H1 (cell line): Measurements from ENCODE around the gene TNFSF18. TPM values are rescaled to one million over a fixed set of nuclear protein-coding genes. Genes with fewer than 3 reads are reported as not detected.

Source experiments
- CTCF ChIA-PET: fragments of 300-600 bp; sonication (Branson Sonifier 250); formaldehyde crosslinking; loops from one replicate; lab custom pipeline; 2021; ENCODE audit not compliant: partially characterized antibody; lab: Charles Lee
- POLR2A ChIA-PET: fragments of 300-600 bp; sonication (Branson Sonifier 250); formaldehyde crosslinking; loops from one replicate; lab custom pipeline; 2021; ENCODE audit warnings: inconsistent platforms; ENCODE audit not compliant: partially characterized antibody; lab: Charles Lee
- DNase-seq, 2 experiments: peaks; one replicate each; pipeline versions ENCODE4 v3.0.0 to v3.0.0-alpha.2; 2010 to 2022; ENCODE audit warnings: low spot score in 2 of 2, low read depth in 1 of 2, mixed read lengths in 1 of 2
- FAIRE-seq: peaks from 2 replicates; lab custom pipeline; 2011; peaks lifted over from hg19 to GRCh38; lab: Jason Lieb, UNC
- H2AFZ ChIP-seq: 2 replicates; pipeline ENCODE4 v1.8.1; 2012; ENCODE audit warnings: low read length, inconsistent platforms
- H2AK5ac ChIP-seq: 2 replicates; pipeline ENCODE4 v1.6.1; 2013; ENCODE audit warnings: low read depth, low read length
- H2BK120ac ChIP-seq: replicated peaks from 2 replicates; pipeline ENCODE3; 2013; ENCODE audit warnings: low read depth, low read length, inconsistent platforms
- H2BK12ac ChIP-seq: 2 replicates; pipeline ENCODE4 v1.6.1; 2013; ENCODE audit warnings: low read depth, low read length
- H2BK15ac ChIP-seq: 2 replicates; pipeline ENCODE4 v1.6.1; 2013; ENCODE audit warnings: low read length
- H2BK20ac ChIP-seq: 2 replicates; pipeline ENCODE4 v1.6.1; 2013; ENCODE audit warnings: low read length
- H2BK5ac ChIP-seq: 2 replicates; pipeline ENCODE4 v1.6.1; 2013; ENCODE audit warnings: low read depth, low read length
- H3K14ac ChIP-seq: 2 replicates; pipeline ENCODE4 v1.6.1; 2013; ENCODE audit warnings: inconsistent platforms; ENCODE audit not compliant: insufficient read length
- H3K18ac ChIP-seq: 2 replicates; pipeline ENCODE4 v1.6.1; 2013; ENCODE audit warnings: low read length; ENCODE audit errors: extremely low read depth
- H3K23ac ChIP-seq: 2 replicates; pipeline ENCODE4 v1.6.1; 2013; ENCODE audit warnings: inconsistent platforms; ENCODE audit not compliant: insufficient read length
- H3K23me2 ChIP-seq: 2 replicates; pipeline ENCODE4 v1.6.1; 2013; ENCODE audit warnings: low read depth, low read length
- H3K27ac ChIP-seq: 2 replicates; pipeline ENCODE4 v1.6.1; 2011; ENCODE audit warnings: low read depth, low read length, inconsistent platforms
- H3K27me3 ChIP-seq, 4 experiments: replicated peaks in 1 of 4; 1 replicate in 1 of 4; 2 replicates in 3 of 4; pipeline versions ENCODE4 v1.6.1 to v1.8.1; 2011 to 2013; ENCODE audit warnings: low read length in 3 of 4, mild to moderate bottlenecking in 3 of 4, inconsistent platforms in 2 of 4, mixed read lengths in 2 of 4, moderate library complexity in 1 of 4; ENCODE audit not compliant: control insufficient read depth in 3 of 4, insufficient read depth in 3 of 4; ENCODE audit errors: extremely low read depth in 1 of 4
- H3K36me3 ChIP-seq, 4 experiments: 2 replicates each; pipeline versions ENCODE4 v1.6.1 to v1.8.1; 2011 to 2013; ENCODE audit warnings: mild to moderate bottlenecking in 4 of 4, low read length in 3 of 4, moderate library complexity in 2 of 4, control low read depth in 1 of 4, inconsistent platforms in 1 of 4; ENCODE audit not compliant: insufficient read depth in 4 of 4, control insufficient read depth in 2 of 4
- H3K4ac ChIP-seq: replicated peaks from 2 replicates; pipeline ENCODE3; 2013; ENCODE audit warnings: low read length, low read depth, mixed read lengths, inconsistent platforms; ENCODE audit not compliant: insufficient read length
- H3K4me1 ChIP-seq, 4 experiments: replicated peaks in 1 of 4; 1 replicate in 1 of 4; 2 replicates in 3 of 4; pipeline versions ENCODE4 v1.6.1 to v1.8.1; 2011 to 2013; ENCODE audit warnings: low read length in 3 of 4, inconsistent platforms in 2 of 4, mixed read lengths in 1 of 4; ENCODE audit not compliant: insufficient read depth in 4 of 4, control insufficient read depth in 3 of 4
- H3K4me2 ChIP-seq, 2 experiments: 2 replicates each; pipeline versions ENCODE4 v1.6.1 to v1.8.1; 2011 to 2013; ENCODE audit warnings: low read depth in 2 of 2, low read length in 2 of 2, control low read depth in 1 of 2, inconsistent platforms in 1 of 2, mild to moderate bottlenecking in 1 of 2; ENCODE audit not compliant: insufficient read depth in 1 of 2
- H3K4me3 ChIP-seq, 4 experiments: fragments of 200-600, 300-600 bp in 1 of 4; sonication (generic), shearing (Covaris generic), sonication (Bioruptor Twin) in 1 of 4; 2 replicates each; pipeline versions ENCODE4 v1.5.1 to v1.8.1; 2011 to 2016; ENCODE audit warnings: low read length in 4 of 4, low read depth in 3 of 4, control low read depth in 2 of 4, inconsistent platforms in 2 of 4, mild to moderate bottlenecking in 2 of 4, mixed read lengths in 1 of 4, moderate library complexity in 1 of 4; ENCODE audit not compliant: insufficient read depth in 2 of 4; ENCODE audit errors: extremely low read depth in 1 of 4
- H3K56ac ChIP-seq: replicated peaks from 2 replicates; pipeline ENCODE3; 2013; ENCODE audit warnings: low read depth, mild to moderate bottlenecking, mixed read lengths, low read length, inconsistent platforms; ENCODE audit not compliant: insufficient read length
- H3K79me1 ChIP-seq: 2 replicates; pipeline ENCODE4 v1.6.1; 2013; ENCODE audit warnings: low read depth, low read length, control low read depth
- H3K79me2 ChIP-seq, 2 experiments: 2 replicates each; pipeline versions ENCODE4 v1.6.1 to v1.8.1; 2012 to 2013; ENCODE audit warnings: low read length in 2 of 2, mild to moderate bottlenecking in 2 of 2, inconsistent platforms in 1 of 2; ENCODE audit not compliant: insufficient read depth in 2 of 2, control insufficient read depth in 1 of 2
- H3K9ac ChIP-seq, 4 experiments: replicated peaks in 1 of 4; 1 replicate in 1 of 4; 2 replicates in 3 of 4; pipeline versions ENCODE4 v1.6.1 to v1.8.1; 2011 to 2013; ENCODE audit warnings: low read depth in 3 of 4, low read length in 3 of 4, control low read depth in 2 of 4, mild to moderate bottlenecking in 2 of 4, moderate library complexity in 2 of 4, inconsistent platforms in 1 of 4; ENCODE audit errors: extremely low read depth in 1 of 4
- H3K9me3 ChIP-seq, 2 experiments: 2 replicates each; pipeline versions ENCODE4 v1.6.1 to v1.8.1; 2012 to 2013; ENCODE audit warnings: mild to moderate bottlenecking in 2 of 2, moderate library complexity in 2 of 2, control low read depth in 1 of 2, inconsistent platforms in 1 of 2, low read depth in 1 of 2, low read length in 1 of 2, mixed read lengths in 1 of 2; ENCODE audit not compliant: insufficient read depth in 2 of 2
- H4K20me1 ChIP-seq, 2 experiments: replicated peaks in 1 of 2; 2 replicates each; pipeline versions ENCODE3 to v1.8.1; 2011 to 2013; ENCODE audit warnings: inconsistent platforms in 2 of 2, low read length in 2 of 2, mild to moderate bottlenecking in 1 of 2; ENCODE audit not compliant: insufficient read depth in 2 of 2, control insufficient read depth in 1 of 2
- H4K5ac ChIP-seq: 2 replicates; pipeline ENCODE4 v1.6.1; 2013; ENCODE audit warnings: low read length, low read depth, mixed read lengths, inconsistent platforms; ENCODE audit not compliant: insufficient read length
- H4K8ac ChIP-seq: 2 replicates; pipeline ENCODE4 v1.8.0; 2013; ENCODE audit warnings: mild to moderate bottlenecking, moderate library complexity, low read length, inconsistent platforms; ENCODE audit not compliant: insufficient read depth; ENCODE audit errors: extremely low read depth
- H4K91ac ChIP-seq: replicated peaks from 2 replicates; pipeline ENCODE3; 2013; ENCODE audit warnings: low read length, mixed read lengths, inconsistent platforms; ENCODE audit not compliant: insufficient read length
- CTBP2 ChIP-seq: IDR thresholded peaks from 2 replicates; pipeline ENCODE4 v1.7.0; 2011; ENCODE audit warnings: borderline replicate concordance, mild to moderate bottlenecking, moderate library complexity, mixed read lengths, low read length; ENCODE audit not compliant: insufficient read depth, insufficient read length
- EP300 ChIP-seq, 2 experiments: IDR thresholded peaks; 1 replicate in 1 of 2; 2 replicates in 1 of 2; pipeline ENCODE4 v1.6.1; 2011 to 2012; ENCODE audit warnings: low read depth in 2 of 2, low read length in 2 of 2, mild to moderate bottlenecking in 2 of 2, borderline replicate concordance in 1 of 2, inconsistent platforms in 1 of 2, moderate library complexity in 1 of 2
- KDM5A ChIP-seq: fragments of 200-600 bp; IDR thresholded peaks from 2 replicates; pipeline ENCODE4 v1.7.1; 2012; ENCODE audit warnings: mild to moderate bottlenecking, low read length, inconsistent platforms, mixed read lengths
- SIN3A ChIP-seq, 2 experiments: IDR thresholded peaks in 1 of 2; conservative IDR thresholded peaks in 1 of 2; 2 replicates each; pipeline ENCODE4 v1.6.1; 2011 to 2012; ENCODE audit warnings: low read length in 2 of 2, improper control_type of control experiment in 1 of 2, low read depth in 1 of 2, mild to moderate bottlenecking in 1 of 2
- SIX5 ChIP-seq: IDR thresholded peaks from 2 replicates; pipeline ENCODE4 v1.6.1; 2011; ENCODE audit warnings: mild to moderate bottlenecking, low read depth, low read length
- TAF7 ChIP-seq: optimal IDR thresholded peaks from 2 replicates; pipeline ENCODE3; 2011; ENCODE audit warnings: low read depth, mild to moderate bottlenecking, inconsistent platforms, low read length, moderate library complexity, borderline replicate concordance
- TCF12 ChIP-seq: IDR thresholded peaks from 2 replicates; pipeline ENCODE4 v1.6.1; 2011; ENCODE audit warnings: low read depth, mild to moderate bottlenecking, low read length
- TEAD4 ChIP-seq: IDR thresholded peaks from 2 replicates; pipeline ENCODE4 v1.6.1; 2012; ENCODE audit warnings: low read depth, low read length, inconsistent platforms, mixed read lengths
- USF2 ChIP-seq: IDR thresholded peaks from 2 replicates; pipeline ENCODE4 v1.6.1; 2011; ENCODE audit warnings: low read length, improper control_type of control experiment
- ZNF274 ChIP-seq: IDR thresholded peaks from 2 replicates; pipeline ENCODE4 v1.7.0; 2012; ENCODE audit warnings: low read length, borderline replicate concordance; ENCODE audit errors: extremely low read depth
- WGBS, 2 experiments: shearing (Covaris generic) in 1 of 2; methylation state at CpG; one replicate each; pipeline versions ENCODE4 v1.1.6 to v1.1.7; 2013 to 2015; ENCODE audit warnings: low lambda C conversion rate in 2 of 2, mixed read lengths in 2 of 2, inconsistent platforms in 1 of 2, low coverage in 1 of 2, missing lambda C conversion rate in 1 of 2; ENCODE audit not compliant: insufficient replicate concordance in 2 of 2, insufficient coverage in 1 of 2, insufficient read length in 1 of 2; ENCODE audit errors: extremely low coverage in 1 of 2, missing lambda C conversion rate in 1 of 2; 5-methylcytosine and 5-hydroxymethylcytosine counted together
- polyA plus RNA-seq, 7 experiments: library from polyadenylated mRNA; depleted of rRNA in 3 of 7; stranded (reverse) in 5 of 7; unstranded in 2 of 7; fragments of >200 nt in 5 of 7; fragments of 200-250 nt in 2 of 7; gene quantifications; 1 replicate in 5 of 7; 2 replicates in 1 of 7; 4 replicates in 1 of 7; pipeline versions ENCODE4 v1.2.1 to v1.2.3, GENCODE V29; 2011 to 2013; ENCODE audit warnings: missing spikeins in 2 of 7, mixed read lengths in 2 of 7
- total RNA-seq: library from RNA; stranded (reverse); fragmentation: NEBNext Ultra II Directional; extraction: Animal tissue kit (Norgen Biotek cat#: 25700); gene quantifications from 2 replicates; pipeline ENCODE4 v1.2.1, GENCODE V29; 2021

Gene TNFSF18
- total and polyA plus RNA-seq, 2 of the 8 experiments (the other 6 are each of a cell fraction or from before 2014, with no cell fraction given), result not detected

- POLR2A ChIA-PET, result no interaction called here
- H2BK20ac ChIP-seq, result no peak overlapping the region
- H2BK5ac ChIP-seq, result no peak overlapping the region
- 90% methylated on average over 2 of the region's 2 CpGs; no CpG with 5 or more reads in 1 of the 2 experiments for WGBS, 2 experiments
- H4K91ac ChIP-seq, result no peak overlapping the region
- no peak overlapping the region for H2BK15ac ChIP-seq
- H3K27me3 ChIP-seq, result no peaks in the 10 kb centered on the region
- H2AFZ ChIP-seq, result no peak overlapping the region
- no peak overlapping the region for H3K14ac ChIP-seq
- no peak for TF ChIP-seq CTBP2
- TF ChIP-seq TEAD4, result no peak
- TF ChIP-seq TCF12, result no peak
- no peak for TF ChIP-seq EP300 (IDR thresholded peaks at IDR 0.05; ENCODE audit: borderline replicate concordance in 1 of 2, low read depth in 2 of 2, low read length in 2 of 2)
- no peak for TF ChIP-seq TAF7
- no peak for TF ChIP-seq USF2
- no peak for TF ChIP-seq KDM5A
- TF ChIP-seq ZNF274, result no peak
- no peak for TF ChIP-seq SIX5
- TF ChIP-seq SIN3A (conservative IDR thresholded peaks at IDR 0.05 in 1 of 2, IDR thresholded peaks at IDR 0.05 in 1 of 2; ENCODE audit: low read depth in 1 of 2, low read length in 2 of 2), result no peak
- TF ChIP-seq, all 59 proteins: peak for 0
- Histone ChIP-seq H3K4ac (no peak overlapping the region), H3K9ac (no peak overlapping the region), H3K4me3 (no peak overlapping the region), H3K36me3 (no peaks in the 10 kb centered on the region), H3K56ac (no peak overlapping the region), H4K20me1 (no peaks in the 10 kb centered on the region), H3K4me1 (no peaks in the 10 kb centered on the region; a peak in 1 of 7 replicates), H3K79me2 (no peaks in the 10 kb centered on the region), H3K9me3 (peaks cover 3 to 4% of the 10 kb centered on the region in 2 experiments; a peak in 2 of 4 replicates), H2BK120ac (no peak overlapping the region), H2BK12ac (no peak overlapping the region), H4K5ac (no peak overlapping the region), H2AK5ac (no peak overlapping the region), H3K23ac (no peak overlapping the region), H3K27ac (no peak overlapping the region), H3K23me2 (no peaks in the 10 kb centered on the region), H3K18ac (no peak overlapping the region), H3K4me2 (no peak overlapping the region), H3K79me1 (no peaks in the 10 kb centered on the region), H4K8ac (no peak overlapping the region)
- CTCF ChIA-PET, result interaction anchor here (0.5 to 0.6 kb wide), 2 partner anchors 520 to 797 kb away, joined by 3 read pairs; no protein-coding TSS in a partner anchor
- FAIRE-seq, result no peak
- no peak for DNase-seq
Measured at GRCh38 chr1:172993640-172994039, 57.1 kb downstream of the TNFSF18 start.
